Prostate gland (tissue), 2 donors: ENCODE results near the gene TTLL5.

Experiments used
- POLR2A ChIP-seq: fragments of 450-650 bp; IDR thresholded peaks from one replicate; pipeline ENCODE4 v1.6.1; 2016; ENCODE audit warnings: antibody characterized with exemption, mild to moderate bottlenecking
- TF ChIP-seq, protein P1 (sequence below), 4 experiments: fragments of 200-600 bp in 2 of 4; fragments of 450-650 bp in 2 of 4; sonication (generic) in 2 of 4; IDR thresholded peaks; 1 replicate in 3 of 4; 2 replicates in 1 of 4; pipeline ENCODE4 v1.5.1; 2016 to 2019; ENCODE audit warnings: antibody characterized with exemption in 4 of 4, mild to moderate bottlenecking in 2 of 4, moderate library complexity in 2 of 4

DNA sequence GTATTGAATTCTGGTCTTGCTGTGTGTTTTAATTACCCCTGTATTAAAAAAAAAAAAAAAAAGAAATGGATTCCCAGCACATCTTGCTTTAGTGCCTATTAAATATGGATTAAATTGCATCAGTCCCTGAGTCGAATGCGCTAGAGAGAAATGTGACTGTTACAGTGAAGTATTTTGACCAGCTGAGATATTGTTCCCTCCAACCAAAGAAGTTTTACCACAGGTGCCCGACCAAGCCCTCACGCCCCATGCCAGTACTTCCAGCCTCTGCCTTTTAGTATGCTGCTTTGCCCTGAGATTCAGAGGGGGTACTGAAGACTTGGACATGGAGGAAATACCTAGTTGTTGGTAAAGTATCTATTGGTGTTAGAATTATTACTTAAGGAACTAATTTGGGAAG, 159.7 kb downstream of the TTLL5 start:
- TF ChIP-seq, protein P1, sequence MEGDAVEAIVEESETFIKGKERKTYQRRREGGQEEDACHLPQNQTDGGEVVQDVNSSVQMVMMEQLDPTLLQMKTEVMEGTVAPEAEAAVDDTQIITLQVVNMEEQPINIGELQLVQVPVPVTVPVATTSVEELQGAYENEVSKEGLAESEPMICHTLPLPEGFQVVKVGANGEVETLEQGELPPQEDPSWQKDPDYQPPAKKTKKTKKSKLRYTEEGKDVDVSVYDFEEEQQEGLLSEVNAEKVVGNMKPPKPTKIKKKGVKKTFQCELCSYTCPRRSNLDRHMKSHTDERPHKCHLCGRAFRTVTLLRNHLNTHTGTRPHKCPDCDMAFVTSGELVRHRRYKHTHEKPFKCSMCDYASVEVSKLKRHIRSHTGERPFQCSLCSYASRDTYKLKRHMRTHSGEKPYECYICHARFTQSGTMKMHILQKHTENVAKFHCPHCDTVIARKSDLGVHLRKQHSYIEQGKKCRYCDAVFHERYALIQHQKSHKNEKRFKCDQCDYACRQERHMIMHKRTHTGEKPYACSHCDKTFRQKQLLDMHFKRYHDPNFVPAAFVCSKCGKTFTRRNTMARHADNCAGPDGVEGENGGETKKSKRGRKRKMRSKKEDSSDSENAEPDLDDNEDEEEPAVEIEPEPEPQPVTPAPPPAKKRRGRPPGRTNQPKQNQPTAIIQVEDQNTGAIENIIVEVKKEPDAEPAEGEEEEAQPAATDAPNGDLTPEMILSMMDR (IDR thresholded peaks at IDR 0.05) = no peak
- TF ChIP-seq POLR2A = no peak
